MV-4-11 (cell line): ENCODE data around the gene PPM1A.
A peak's percentile ranks its signal among the peaks of the same experiment; 100 is the strongest.

Source experiments
- DNase-seq: peaks from one replicate; lab custom pipeline; 2025; lab: John Stamatoyannopoulos, UW

The PPM1A gene

DNA sequence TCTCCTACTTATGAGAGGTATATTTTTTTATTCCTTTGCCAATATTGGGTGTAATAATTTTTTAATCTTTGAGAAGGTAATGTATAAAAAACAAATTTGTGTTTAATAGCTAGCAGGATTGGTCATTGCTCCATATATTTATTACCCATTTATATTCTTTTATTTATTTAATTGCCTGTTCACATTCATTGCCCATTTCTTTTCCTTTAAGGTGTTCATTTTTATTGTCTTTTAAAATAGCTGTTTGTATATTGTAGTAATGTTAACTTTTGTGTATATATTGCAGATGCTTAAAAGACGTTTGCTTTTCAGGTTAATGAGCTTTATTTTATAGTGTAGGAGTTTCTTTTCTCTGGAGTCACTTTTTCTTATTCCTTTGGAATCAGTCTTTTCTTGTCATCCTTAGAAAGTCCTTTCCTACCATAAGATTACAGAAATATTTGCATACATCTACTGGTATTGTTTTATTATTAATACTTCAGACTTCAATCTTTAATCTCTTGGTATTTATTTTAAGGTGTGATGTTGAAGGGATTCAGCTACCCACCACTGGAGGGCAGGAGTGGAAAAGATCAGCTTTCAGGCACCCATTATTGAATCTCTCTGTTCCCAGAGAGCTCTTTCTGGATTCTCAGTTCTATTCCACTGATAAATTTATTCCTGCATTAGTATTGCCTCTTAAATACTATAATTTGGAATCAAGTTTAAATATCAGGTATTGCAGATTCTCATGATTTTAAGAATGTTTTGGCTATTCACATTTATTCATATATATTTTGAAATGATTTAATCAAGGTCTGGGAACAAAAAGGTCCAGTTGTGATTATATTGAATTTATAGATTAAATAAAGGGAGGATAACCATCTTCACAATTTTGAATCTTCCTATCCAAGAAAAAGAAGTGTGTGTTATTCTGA lies 17.3 kb downstream of the PPM1A start:
- DNase-seq, result no peak

DNA sequence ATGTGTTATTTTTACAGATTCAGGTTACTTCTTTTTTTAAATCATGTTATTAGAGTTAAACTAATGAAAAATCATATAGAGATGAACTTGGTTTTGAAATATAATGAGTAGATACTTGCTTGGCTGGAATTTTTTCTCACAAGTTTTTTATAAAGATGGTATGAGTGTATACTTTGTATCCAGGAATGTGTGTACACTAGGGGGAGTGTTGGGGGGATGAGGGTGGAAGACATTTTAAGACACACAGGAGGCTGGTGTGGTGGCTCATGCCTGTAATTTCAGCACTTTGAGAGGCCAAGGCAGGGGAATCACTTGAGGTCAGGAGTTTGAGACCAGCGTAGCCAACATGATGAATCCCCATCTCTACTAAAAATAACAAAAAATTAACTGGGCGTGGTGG lies 23.2 kb downstream of the PPM1A start:
- no peak for DNase-seq

DNA sequence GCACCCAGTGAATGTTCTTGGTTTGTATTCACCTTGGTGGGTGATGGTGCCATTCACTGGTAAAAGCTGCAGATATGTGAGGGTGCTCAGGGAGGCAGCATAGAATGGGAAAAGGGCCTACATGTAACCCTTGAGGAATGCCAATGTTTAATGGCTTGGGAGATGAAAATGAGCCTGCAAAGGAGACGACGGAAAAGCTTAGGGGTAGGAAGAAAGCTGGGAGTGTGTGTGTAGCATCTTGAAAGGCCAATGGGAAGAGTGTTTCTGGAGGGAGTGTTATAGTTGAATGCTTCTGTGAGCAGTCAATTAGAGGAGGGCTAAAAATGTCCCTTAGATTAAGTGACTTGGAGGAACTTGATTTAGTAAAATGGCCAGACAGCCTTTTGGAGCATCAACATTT lies 24.9 kb downstream of the PPM1A start:
- DNase-seq, result no peak

DNA sequence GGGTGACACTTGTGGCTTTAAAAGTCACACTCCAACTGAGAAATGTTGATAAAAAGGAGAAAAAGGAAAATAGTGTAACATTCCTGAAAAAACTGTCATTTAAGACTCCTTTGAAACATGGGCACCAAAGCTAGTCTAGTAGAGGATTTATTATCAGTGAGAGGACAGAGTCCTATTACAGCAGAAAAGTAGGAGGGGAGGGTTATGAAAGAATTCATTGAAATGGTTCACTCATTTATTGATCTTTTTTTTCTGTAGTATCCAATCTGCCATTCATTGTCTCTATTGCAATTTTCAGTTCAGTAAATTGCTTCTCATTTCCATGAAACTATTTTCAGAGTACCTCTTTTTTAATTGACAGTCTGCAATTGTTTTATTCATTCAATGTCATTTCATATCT lies 25.4 kb downstream of the PPM1A start:
- DNase-seq, result no peak

DNA sequence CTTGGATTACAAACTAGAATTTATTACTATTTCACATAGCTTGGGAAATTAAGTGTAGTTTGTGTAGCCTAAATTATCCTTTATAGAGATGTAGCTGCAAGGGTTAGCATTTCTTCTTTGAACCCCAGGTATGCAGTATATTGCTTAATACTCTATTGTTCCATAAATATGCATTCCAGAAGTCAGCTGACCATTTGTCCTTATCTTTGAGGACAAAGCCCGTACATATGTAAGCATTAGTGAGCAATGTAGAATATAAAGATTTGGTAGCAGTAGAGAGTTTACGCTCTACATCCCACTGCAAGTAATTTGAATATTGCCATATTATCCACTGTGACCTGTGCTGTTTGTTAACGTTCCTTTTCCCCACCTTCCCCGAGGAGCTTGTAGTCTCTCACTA lies 26.9 kb downstream of the PPM1A start:
- no peak for DNase-seq

DNA sequence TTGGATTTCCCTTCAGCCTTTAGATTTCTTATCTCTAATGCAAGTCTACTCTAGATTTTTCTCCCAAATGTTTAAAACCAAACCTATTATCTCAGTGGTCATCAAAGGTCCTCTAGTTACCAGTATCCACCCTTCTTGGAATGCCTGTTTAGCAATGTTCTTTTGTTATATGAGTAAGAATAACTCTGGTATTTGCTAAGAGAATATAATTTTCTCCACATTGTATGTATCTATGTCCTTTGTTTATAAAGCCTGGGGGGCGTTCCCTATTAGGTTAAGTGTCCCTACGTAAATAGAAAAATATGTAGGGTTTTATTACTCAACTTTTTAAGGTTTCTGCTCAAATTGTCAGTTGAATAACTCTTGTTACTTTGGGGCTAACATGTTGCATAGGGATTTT lies 27.3 kb downstream of the PPM1A start:
- no peak for DNase-seq

DNA sequence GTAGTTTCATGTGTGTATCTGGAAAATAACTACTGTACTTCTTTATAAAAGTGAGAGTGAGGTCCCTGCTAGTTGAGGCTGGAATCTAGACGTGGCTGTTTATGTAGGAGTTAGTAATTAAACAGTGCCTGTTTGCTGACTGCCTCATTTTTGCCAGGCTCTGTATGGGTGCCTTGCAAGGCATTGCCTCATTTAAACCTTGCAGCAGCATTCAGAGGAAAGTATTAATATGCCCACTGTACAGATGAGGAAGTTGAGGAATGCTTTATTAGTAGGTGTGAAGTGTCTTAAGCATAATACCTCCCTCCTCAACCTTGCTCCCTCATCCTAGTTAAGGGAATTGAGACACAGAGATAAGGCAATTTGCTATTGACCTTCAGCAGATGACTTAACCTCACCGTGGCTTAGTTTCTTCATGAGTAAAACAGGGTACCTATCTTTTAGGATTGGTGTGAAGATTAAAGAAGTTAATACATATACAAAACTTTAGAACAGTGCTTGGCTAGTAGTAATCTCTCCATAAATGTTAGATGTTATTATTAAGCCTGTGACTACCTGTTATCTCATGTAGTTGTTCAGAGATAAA lies 28.7 kb downstream of the PPM1A start:
- DNase-seq, result no peak

DNA sequence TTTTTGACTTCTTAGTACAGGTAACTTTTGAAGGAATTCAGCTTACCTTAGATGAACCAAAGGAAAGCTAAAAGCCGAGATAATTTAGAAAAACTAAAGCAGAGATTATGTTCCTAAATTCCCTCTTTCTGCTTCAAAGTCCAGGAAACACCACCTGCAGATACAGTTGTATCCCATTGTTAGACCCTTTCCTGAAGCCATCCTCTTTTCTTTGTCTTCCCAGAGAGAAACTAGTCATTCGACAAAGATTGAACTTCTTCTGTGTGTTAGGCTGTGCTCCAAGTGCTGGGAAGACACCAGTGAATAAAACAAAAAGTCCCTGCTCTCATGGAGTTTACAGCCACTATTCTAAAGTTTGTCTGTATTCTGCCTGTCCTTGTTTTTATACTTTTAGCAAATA lies 29.3 kb downstream of the PPM1A start:
- no peak for DNase-seq

DNA sequence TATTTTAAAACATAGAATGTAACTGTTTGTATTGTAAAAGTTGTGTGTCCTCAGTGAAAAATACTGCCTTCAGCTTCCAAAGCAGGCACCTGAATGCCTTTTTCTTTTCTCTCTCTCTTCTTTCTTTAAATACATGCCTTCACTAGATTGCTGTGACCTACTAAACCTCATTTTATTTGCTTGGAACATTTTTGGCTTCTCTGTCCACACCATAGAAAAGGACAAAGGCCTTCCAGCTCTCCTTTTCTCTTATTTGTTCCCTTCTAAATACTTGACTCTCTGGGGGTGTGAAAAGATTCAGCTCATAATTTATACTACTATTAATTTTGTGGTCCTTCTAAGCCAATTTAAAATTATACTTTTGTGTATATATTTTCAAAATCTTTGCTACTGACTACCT lies 38.4 kb downstream of the PPM1A start:
- no peak for DNase-seq

DNA sequence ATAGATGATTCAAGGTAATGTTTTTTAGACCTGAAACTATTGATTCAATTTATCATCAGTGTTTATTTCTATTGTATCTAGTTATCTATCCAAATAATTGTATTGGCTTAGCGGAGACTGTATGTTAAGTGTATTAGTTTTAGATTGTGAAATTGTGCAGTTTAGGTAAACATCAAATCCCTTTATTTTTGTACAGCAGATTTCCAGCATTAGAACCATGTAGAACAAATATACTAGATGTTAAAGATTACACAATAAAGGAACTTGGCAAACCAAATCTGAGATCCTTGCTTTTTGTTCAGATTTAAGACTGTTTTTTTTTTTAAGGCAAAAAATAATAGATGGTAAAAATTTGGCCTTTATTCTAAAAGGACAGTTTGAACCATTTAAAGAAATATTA lies 39.3 kb downstream of the PPM1A start:
- no peak for DNase-seq

DNA sequence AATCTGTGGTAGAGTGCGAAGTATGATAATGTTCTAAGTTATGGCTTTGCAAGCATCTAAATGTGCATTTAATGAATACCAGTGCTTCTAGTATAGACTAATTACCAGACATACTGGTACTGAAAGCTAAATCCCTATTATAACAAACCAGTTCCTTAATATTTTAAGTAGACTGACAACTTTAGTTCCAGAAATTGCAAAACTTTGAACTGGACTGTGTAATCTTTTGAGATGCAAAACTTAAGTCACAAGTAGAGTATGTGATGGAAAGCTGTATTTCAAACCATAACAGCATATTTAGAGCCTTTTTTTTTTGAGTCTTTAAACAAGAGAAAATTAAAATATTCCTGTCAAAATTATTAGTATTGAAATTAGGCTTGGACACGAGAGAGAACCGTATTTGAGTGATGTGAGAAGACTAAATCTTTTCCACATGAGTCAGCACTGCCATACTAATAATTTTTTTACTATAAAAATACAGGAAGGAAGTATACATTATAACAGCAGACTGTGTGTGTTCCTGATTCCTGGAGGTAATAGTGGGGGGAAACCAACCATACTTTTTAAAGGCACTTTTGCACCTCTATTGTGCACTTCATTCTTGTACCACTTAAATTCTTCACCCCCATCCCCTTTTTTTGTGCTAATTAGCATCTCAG lies 45.5 kb downstream of the PPM1A start:
- no peak for DNase-seq

DNA sequence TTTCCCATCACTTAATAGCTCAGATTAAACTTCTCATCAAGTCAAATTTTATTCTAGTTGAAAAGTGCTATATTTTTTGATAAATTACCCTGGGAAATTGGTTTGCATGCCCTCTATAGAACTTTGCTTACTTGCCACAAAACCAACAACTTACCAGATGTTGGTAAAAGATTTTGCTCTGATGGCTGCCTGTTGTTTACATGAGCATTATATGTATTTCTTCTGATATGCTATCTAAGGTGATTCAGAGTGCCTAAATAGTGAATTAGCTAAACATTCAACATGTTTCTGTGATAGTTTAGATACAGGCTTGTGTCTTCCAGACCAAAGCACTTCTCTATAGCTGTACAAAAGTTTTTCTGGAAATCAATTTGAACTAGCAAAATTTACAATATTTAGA lies 51.0 kb downstream of the PPM1A start:
- no peak for DNase-seq

DNA sequence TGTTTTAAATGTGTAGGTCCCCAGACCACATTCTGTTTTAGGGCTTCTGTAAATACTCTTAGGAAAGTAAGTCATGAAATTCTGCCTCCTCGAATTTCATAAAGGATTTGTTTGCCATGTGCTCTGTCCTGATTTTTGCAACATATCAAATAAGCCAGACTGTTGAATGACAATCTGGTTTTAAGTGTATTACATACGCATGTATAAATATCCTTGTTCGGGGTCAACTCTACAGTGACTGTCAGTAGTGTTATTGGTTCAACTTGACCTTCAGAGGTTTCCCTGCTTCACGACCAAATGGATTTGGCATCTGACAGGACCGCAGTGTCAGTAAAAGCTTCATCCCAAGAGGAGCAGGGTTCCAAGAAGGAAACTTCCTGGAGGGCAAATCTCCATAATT lies 52.7 kb downstream of the PPM1A start:
- no peak for DNase-seq

DNA sequence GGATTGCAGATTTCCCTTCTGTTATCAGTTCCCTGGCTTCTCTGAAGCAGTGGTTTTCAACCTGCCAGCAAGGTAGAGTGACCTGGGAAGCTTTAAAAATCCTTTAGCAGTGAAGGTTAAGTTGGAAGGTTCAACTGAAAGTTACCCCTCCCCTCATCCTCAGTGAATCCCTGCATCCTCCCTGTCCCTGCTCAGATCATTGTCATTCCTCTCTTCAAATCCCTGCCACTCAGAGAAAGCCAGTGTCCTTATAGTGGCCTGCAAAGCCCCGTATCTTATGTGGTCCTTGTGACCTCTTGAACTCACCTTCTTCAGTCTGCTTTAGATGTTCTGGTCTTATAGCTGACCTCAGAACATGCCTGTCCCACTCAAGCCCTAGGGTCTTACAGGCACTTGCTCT lies 53.6 kb downstream of the PPM1A start:
- DNase-seq, result no peak

DNA sequence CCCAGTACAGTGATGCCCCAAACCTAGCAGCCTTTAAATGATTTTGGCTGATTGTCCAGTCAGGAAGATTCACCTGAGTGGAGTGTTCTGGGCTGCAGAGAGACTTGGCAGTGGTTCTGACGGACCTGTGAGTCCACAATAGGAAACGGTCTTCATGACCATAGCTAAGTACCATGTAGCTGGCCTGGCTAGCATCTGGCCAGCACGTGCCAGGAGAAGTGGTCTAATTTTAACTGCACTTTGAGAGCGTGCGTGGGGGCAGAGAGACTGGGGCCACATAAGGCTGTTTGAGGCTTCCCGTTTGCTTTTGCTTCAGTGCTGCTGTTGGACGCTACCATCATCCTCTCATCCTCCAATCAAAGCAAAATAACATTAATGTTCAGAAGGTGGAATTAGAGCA lies 54.7 kb downstream of the PPM1A start:
- DNase-seq, result no peak

DNA sequence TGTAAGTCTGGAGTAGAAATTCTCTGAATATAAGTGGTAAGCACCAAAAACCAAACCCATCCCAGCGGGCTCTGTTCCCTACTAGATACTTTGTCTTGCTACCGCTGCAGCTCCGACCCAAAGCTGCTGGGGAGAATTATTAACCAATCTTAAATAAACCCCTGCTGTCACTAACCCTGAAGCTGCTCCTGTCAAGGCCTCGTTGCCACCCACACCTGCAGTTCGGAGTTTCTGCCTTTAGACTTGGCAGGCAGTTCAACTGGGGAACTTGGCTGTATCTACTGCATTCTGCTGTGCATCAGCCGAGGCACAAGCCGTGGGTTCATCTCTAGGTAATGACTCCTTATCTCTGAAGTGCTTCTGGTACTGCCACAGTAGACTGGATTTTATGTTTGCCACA lies 55.5 kb downstream of the PPM1A start:
- DNase-seq, result no peak

DNA sequence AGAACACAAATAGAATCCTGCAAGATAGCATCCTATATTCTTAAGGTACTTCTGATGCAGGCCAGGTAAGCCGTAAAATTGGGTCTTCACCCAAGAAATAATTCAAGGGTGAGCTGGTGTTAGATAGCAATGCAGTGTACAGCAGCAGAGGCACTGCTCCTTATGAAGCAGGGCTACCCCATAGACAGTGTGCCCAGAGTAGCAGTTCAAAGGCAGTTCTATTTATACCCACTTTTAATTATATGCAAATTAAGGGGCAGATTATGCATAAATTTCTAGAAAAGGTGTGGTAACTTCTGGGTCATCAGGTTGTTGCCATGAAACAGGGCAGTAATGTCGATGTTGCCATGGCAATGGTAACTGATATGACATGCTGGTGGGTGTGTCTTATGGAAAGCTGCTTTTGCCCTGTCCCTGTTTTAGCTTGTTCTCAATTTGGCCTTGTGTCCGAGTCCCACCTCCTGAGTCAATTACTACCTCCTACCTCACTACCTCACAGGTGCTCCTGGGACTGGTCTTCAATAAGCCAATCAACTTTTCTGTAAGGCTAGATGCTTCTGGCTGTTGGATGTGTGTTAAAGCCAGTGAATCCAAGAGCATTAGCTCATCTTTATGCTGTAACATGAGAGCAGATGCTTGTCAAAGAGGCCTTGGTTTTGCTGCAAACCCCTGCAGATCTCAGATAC lies 61.0 kb downstream of the PPM1A start:
- DNase-seq, result no peak

DNA sequence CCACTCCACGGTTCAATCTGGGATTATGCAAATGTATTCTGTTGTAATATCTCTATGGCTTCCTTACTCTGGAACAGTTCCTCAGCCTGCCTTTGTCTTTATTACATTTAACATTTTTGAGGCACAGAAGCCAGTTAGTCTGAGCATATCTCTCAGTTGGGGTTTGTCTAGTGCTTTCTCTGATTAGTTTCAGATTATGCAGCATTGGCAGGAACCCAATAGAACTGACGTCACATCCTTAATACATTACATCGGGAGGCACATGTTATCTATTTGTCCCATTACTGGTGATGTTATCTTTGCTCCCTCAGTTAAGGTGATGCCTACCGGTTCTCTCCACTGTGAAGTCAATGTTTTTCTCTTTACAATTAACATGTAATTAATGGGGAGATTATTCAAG lies 62.4 kb downstream of the PPM1A start:
- peak; percentile 3 for DNase-seq

DNA sequence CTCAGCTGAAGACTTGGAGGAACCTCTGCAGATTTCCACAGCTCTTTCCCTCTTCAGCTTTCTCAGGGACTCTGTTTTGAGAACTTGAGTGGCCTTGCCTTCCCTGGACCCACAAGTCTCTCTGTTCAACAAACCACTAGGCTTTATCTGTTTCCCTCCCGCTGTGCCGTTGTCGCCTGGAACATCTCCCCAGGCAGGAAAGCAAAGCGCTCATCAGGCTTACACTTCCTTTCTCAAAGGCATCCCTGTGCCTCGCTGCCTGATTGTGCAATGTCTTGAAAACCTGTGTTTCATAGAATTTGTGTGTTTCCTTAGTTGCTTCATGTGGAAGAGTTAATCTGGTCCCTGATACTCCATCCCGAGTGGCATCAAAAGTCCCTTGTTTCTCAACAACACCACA lies 64.1 kb downstream of the PPM1A start:
- DNase-seq, result peak; percentile 22

DNA sequence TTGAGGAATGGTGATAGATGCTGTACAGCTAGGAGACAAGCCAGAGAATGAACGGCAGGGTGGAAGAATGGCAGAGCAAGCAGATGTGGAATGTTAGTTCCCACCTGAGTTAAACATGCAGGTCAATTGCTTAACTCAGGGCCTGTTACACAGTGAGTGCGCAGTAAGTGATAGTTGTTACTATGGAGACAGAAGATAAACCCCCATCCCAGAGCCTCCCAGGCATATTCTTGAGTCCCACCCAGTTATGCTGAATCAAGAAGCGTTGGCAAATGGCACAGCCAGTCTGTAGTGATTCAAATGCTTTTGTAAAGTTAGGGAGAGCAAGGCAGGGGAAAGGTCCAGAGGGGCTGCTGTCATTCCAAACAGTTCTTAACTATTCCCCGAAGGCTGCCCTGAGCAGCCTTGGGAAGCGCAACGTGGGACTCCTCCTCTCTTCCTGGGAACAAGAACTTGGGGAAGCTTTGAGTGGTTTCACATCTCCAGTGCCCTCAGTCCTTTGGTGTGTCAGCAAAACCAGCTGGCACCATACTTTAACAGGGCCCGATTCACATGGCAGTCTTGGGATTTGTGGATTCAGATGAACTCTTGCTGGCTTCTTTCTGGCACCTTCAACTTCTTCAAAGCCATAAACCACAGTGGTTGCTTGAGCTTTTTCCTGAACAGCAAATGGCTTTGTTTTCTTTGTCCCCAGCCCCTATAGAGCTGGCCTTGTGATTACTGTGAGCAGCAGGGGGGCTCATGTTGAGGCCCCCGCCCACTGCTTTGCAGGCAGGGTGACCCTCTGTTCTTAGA lies 66.4 kb downstream of the PPM1A start:
- no peak for DNase-seq

DNA sequence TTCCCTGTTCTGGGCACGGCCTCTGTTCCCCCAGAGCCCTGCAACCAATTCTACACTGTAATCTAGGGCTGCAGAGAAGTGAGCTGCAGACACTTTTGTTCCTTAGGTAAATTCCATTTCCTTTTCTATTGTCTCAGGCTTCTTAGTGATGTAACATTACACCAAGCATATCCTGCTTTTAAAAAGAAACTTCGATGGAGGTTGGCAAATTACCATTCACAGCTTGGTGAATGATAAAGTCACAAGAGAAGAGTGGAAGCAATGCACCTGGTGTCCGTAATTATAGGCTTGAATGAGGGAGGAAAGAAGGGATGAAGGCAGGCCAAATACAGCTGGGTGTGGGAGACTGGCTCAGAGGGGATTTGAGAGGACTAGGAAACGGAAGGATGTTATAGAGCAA lies 68.6 kb downstream of the PPM1A start:
- DNase-seq, result no peak

DNA sequence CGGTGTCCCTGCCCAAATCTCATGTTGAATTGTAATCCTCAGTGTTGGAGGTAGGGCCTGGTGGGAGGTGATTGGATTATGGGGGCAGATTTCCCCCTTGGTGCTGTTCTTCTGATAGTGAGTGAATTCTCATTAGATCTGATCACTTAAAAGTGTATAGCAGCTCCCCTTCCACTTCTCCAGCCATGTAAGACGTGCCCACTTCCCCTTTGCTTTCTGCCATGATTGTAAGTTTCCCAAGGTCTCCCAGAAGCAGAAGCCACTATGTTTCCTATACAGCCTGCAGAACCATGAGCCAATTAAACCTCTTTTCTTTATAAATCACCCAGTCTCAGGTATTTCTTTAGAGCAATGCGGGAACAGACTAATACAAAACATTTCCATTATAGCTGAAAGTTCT lies 71.8 kb downstream of the PPM1A start:
- peak; percentile 27 for DNase-seq
